Neuronal stem cell (in vitro differentiated cells): ENCODE data around the gene AHRR.

ENCODE experiments used
- DNase-seq: peaks from one replicate; pipeline ENCODE4 v3.0.0-alpha.2; 2013; ENCODE audit warnings: low spot score
- H2AFZ ChIP-seq: one replicate; pipeline ENCODE4 v1.6.1; 2013; ENCODE audit warnings: mild to moderate bottlenecking, low read length, inconsistent platforms
- H2AK5ac ChIP-seq: 2 replicates; pipeline ENCODE4 v1.6.1; 2013; ENCODE audit warnings: low read depth, mild to moderate bottlenecking, inconsistent platforms, low read length, moderate library complexity, mixed read lengths
- H2BK120ac ChIP-seq: 2 replicates; pipeline ENCODE4 v1.6.1; 2013; ENCODE audit warnings: low read depth, mild to moderate bottlenecking, inconsistent platforms, low read length, moderate library complexity, mixed read lengths
- H2BK12ac ChIP-seq: one replicate; pipeline ENCODE4 v1.6.1; 2013; ENCODE audit warnings: low read length, inconsistent platforms
- H2BK15ac ChIP-seq: 2 replicates; pipeline ENCODE4 v1.6.1; 2013; ENCODE audit warnings: mild to moderate bottlenecking, low read length, inconsistent platforms, mixed read lengths
- H2BK5ac ChIP-seq: one replicate; pipeline ENCODE4 v1.6.1; 2013; ENCODE audit warnings: inconsistent platforms, mild to moderate bottlenecking, low read length, moderate library complexity
- H3K14ac ChIP-seq: one replicate; pipeline ENCODE4 v1.6.1; 2013; ENCODE audit warnings: low read length, inconsistent platforms
- H3K18ac ChIP-seq: 2 replicates; pipeline ENCODE4 v1.6.1; 2013; ENCODE audit warnings: low read length, inconsistent platforms
- H3K23ac ChIP-seq: 2 replicates; pipeline ENCODE4 v1.6.1; 2013; ENCODE audit warnings: low read depth, mild to moderate bottlenecking, mixed read lengths, low read length, inconsistent platforms; ENCODE audit not compliant: poor library complexity
- H3K27ac ChIP-seq: replicated peaks from 3 replicates; pipeline ENCODE4 v1.5.1; 2013; ENCODE audit warnings: low read length, inconsistent platforms
- H3K27me3 ChIP-seq, 3 experiments: 2 replicates each; pipeline ENCODE4 v1.6.1; 2013; ENCODE audit warnings: low read length in 3 of 3, mild to moderate bottlenecking in 2 of 3, inconsistent platforms in 1 of 3, low read depth in 1 of 3, mixed read lengths in 1 of 3, moderate library complexity in 1 of 3; ENCODE audit not compliant: control insufficient read depth in 3 of 3, insufficient read depth in 3 of 3
- H3K36me3 ChIP-seq, 2 donors: replicated peaks in 1 of 2; 2 replicates each; pipeline ENCODE4 v1.6.1; 2013; ENCODE audit warnings: low read length in 2 of 2; ENCODE audit not compliant: control insufficient read depth in 2 of 2, insufficient read depth in 2 of 2
- H3K4ac ChIP-seq: 2 replicates; pipeline ENCODE4 v1.6.1; 2013; ENCODE audit warnings: inconsistent platforms, mild to moderate bottlenecking, low read length, moderate library complexity
- H3K4me1 ChIP-seq, 2 donors: 1 replicate in 1 of 2; 2 replicates in 1 of 2; pipeline ENCODE4 v1.6.1; 2013; ENCODE audit warnings: low read length in 2 of 2, low read depth in 1 of 2; ENCODE audit not compliant: control insufficient read depth in 2 of 2, insufficient read depth in 1 of 2
- H3K4me2 ChIP-seq: one replicate; pipeline ENCODE4 v1.6.1; 2013; ENCODE audit warnings: mild to moderate bottlenecking, low read length, inconsistent platforms; ENCODE audit not compliant: insufficient read depth, poor library complexity, severe bottlenecking
- H3K4me3 ChIP-seq, 2 donors: 2 replicates each; pipeline ENCODE4 v1.5.1; 2013; ENCODE audit warnings: low read length in 2 of 2, mild to moderate bottlenecking in 2 of 2, inconsistent platforms in 1 of 2, moderate library complexity in 1 of 2
- H3K79me1 ChIP-seq: one replicate; pipeline ENCODE4 v1.6.1; 2013; ENCODE audit warnings: low read depth, mild to moderate bottlenecking, inconsistent platforms, low read length, moderate library complexity
- H3K9ac ChIP-seq: one replicate; pipeline ENCODE4 v1.6.1; 2013; ENCODE audit warnings: mild to moderate bottlenecking, low read depth, low read length, inconsistent platforms; ENCODE audit not compliant: poor library complexity
- H3K9me3 ChIP-seq, 2 donors: replicated peaks in 1 of 2; 2 replicates each; pipeline versions ENCODE3 to v1.6.1; 2013; ENCODE audit warnings: low read length in 2 of 2, mild to moderate bottlenecking in 2 of 2, inconsistent platforms in 1 of 2, low read depth in 1 of 2, mixed read lengths in 1 of 2, moderate library complexity in 1 of 2; ENCODE audit not compliant: control insufficient read depth in 2 of 2, insufficient read depth in 1 of 2
- H4K8ac ChIP-seq: one replicate; pipeline ENCODE4 v1.6.1; 2013; ENCODE audit warnings: low read depth, mild to moderate bottlenecking, inconsistent platforms, low read length, moderate library complexity
- H4K91ac ChIP-seq: one replicate; pipeline ENCODE4 v1.6.1; 2013; ENCODE audit warnings: low read length, low read depth, mild to moderate bottlenecking, inconsistent platforms; ENCODE audit not compliant: poor library complexity
- WGBS, 2 donors: extraction: QIAGEN DNeasy Blood & Tissue Kit; methylation state at CpG; one replicate each; pipeline ENCODE4 v1.1.7; 2013; ENCODE audit warnings: missing lambda C conversion rate in 2 of 2, mixed read lengths in 1 of 2; ENCODE audit not compliant: insufficient read length in 2 of 2, insufficient replicate concordance in 1 of 2; ENCODE audit errors: extremely low coverage in 2 of 2; 5-methylcytosine and 5-hydroxymethylcytosine counted together

AHRR gene

GRCh38 chr5:389891-390622, 68.5 kb downstream of the AHRR start:
- no peak overlapping the region for H3K14ac ChIP-seq
- H2BK12ac ChIP-seq, result no peak overlapping the region
- no peak overlapping the region for H4K8ac ChIP-seq
- no peak overlapping the region for H3K9ac ChIP-seq
- no peak overlapping the region for H2AK5ac ChIP-seq
- H3K4me3 ChIP-seq, result no peak overlapping the region
- H2AFZ ChIP-seq, result peak overlapping the region; percentile 25
- no peak overlapping the region for H3K4me2 ChIP-seq
- H2BK15ac ChIP-seq, result no peak overlapping the region
- H3K9me3 ChIP-seq, result peaks cover 4 to 10% of the 10 kb centered on the region in 2 donors
- H3K18ac ChIP-seq, result peak overlapping the region; percentile 27
- no CpG with 5 or more reads among the region's 26 CpGs for WGBS, 2 donors
- H3K27me3 ChIP-seq, result no peaks in the 10 kb centered on the region
- no peak overlapping the region for H3K27ac ChIP-seq
- H4K91ac ChIP-seq, result no peak overlapping the region
- no peak overlapping the region for H3K4ac ChIP-seq
- H3K4me1 ChIP-seq, result peaks cover 22 to 25% of the 10 kb centered on the region in 2 donors
- no peak for DNase-seq
- H3K79me1 ChIP-seq, result peaks cover 1% of the 10 kb centered on the region
- no peak overlapping the region for H2BK5ac ChIP-seq
- no peaks in the 10 kb centered on the region for H3K36me3 ChIP-seq
- no peak overlapping the region for H3K23ac ChIP-seq
- no peak overlapping the region for H2BK120ac ChIP-seq

GRCh38 chr5:390623-391491, 69.3 kb downstream of the AHRR start:
- Histone ChIP-seq H2BK120ac (no peak overlapping the region), H4K91ac (no peak overlapping the region), H3K27me3 (no peaks in the 10 kb centered on the region), H3K79me1 (peaks cover 1% of the 10 kb centered on the region), H3K23ac (no peak overlapping the region), H2AFZ (peak overlapping the region; percentile 25), H3K4me2 (no peak overlapping the region), H3K27ac (no peak overlapping the region), H2BK5ac (no peak overlapping the region), H3K9ac (peak overlapping the region; percentile 18), H3K9me3 (peaks cover 3% of the 10 kb centered on the region in 2 donors), H3K4me3 (no peak overlapping the region), H4K8ac (no peak overlapping the region), H3K4me1 (peaks cover 22 to 31% of the 10 kb centered on the region in 2 donors), H2BK15ac (peak overlapping the region; percentile 4), H2BK12ac (no peak overlapping the region), H2AK5ac (no peak overlapping the region), H3K4ac (peak overlapping the region; percentile 10), H3K18ac (peak overlapping the region; percentile 48), H3K36me3 (no peaks in the 10 kb centered on the region), H3K14ac (no peak overlapping the region)
- WGBS, 2 donors, result no CpG with 5 or more reads among the region's 35 CpGs
- DNase-seq, result no peak

GRCh38 chr5:392431-392988, 71.0 kb downstream of the AHRR start:
- H3K36me3 ChIP-seq, result no peaks in the 10 kb centered on the region
- H3K27ac ChIP-seq, result no peak overlapping the region

More at GRCh38 chr5:392431-392988, 71.0 kb downstream of the AHRR start:
- peak overlapping the region; percentile 71 for H3K14ac ChIP-seq
- peak overlapping the region; percentile 44 for H3K9ac ChIP-seq
- no peak overlapping the region for H3K4me3 ChIP-seq
- no peaks in the 10 kb centered on the region for H3K27me3 ChIP-seq
- peak overlapping the region; percentile 9 for H2BK15ac ChIP-seq
- H3K4ac ChIP-seq, result no peak overlapping the region
- H3K23ac ChIP-seq, result peak overlapping the region; percentile 91
- H3K9me3 ChIP-seq, result no peaks in the 10 kb centered on the region
- no peak overlapping the region for H2BK120ac ChIP-seq
- H2BK5ac ChIP-seq, result no peak overlapping the region
- peak overlapping the region; percentile 73 for H2AK5ac ChIP-seq
- H3K79me1 ChIP-seq, result peaks cover 1% of the 10 kb centered on the region
- H3K18ac ChIP-seq, result peak overlapping the region; percentile 28
- H2BK12ac ChIP-seq, result peak overlapping the region; percentile 98
- no peak for DNase-seq
- no peak overlapping the region for H4K91ac ChIP-seq
- no peak overlapping the region for H3K4me2 ChIP-seq
- H2AFZ ChIP-seq, result peak overlapping the region; percentile 63
- WGBS, 2 donors, result no CpG with 5 or more reads among the region's 30 CpGs
- H3K4me1 ChIP-seq, result peaks cover 22 to 31% of the 10 kb centered on the region in 2 donors
- peak overlapping the region; percentile 82 for H4K8ac ChIP-seq
